HG02970 (cell line): ENCODE results near the gene NT5DC4.

Source experiments
- ATAC-seq: cut with Tn5 transposase; IDR thresholded peaks from one replicate; pipeline ENCODE4 v1.9.1; 2021; ENCODE audit warnings: mild to moderate bottlenecking, moderate library complexity, moderate number of reproducible peaks; ENCODE audit not compliant: unreplicated experiment, low FRiP score

NT5DC4 gene

GRCh38 chr2:112721819-112722522 is 1.2 kb downstream of the NT5DC4 start:
- no peak for ATAC-seq

- no peak for ATAC-seq
These were observed 2.2 kb downstream of the NT5DC4 start for GRCh38 chr2:112722816-112723546.

GRCh38 chr2:112723547-112723940 is 2.7 kb downstream of the NT5DC4 start:
- ATAC-seq, result no peak

GRCh38 chr2:112723995-112724394 is 3.2 kb downstream of the NT5DC4 start:
- no peak for ATAC-seq

- ATAC-seq, result no peak
These were observed 4.0 kb downstream of the NT5DC4 start for GRCh38 chr2:112724591-112725525.

GRCh38 chr2:112725545-112726457 is 5.0 kb downstream of the NT5DC4 start:
- ATAC-seq, result peak; percentile 30

GRCh38 chr2:112726487-112727190 is 5.8 kb downstream of the NT5DC4 start:
- peak; percentile 78 for ATAC-seq

GRCh38 chr2:112727276-112728028 is 6.6 kb downstream of the NT5DC4 start:
- no peak for ATAC-seq

GRCh38 chr2:112728029-112728362 is 7.2 kb downstream of the NT5DC4 start:
- ATAC-seq, result no peak

- ATAC-seq, result no peak
These were observed 7.8 kb downstream of the NT5DC4 start for GRCh38 chr2:112728378-112729175.

GRCh38 chr2:112730216-112730615 is 9.4 kb downstream of the NT5DC4 start:
- ATAC-seq, result no peak

- no peak for ATAC-seq
These were observed 10.0 kb downstream of the NT5DC4 start for GRCh38 chr2:112730791-112731190.

- no peak for ATAC-seq
These were observed 10.7 kb downstream of the NT5DC4 start for GRCh38 chr2:112731479-112731878.

- ATAC-seq, result no peak
These were observed 12.6 kb downstream of the NT5DC4 start for GRCh38 chr2:112733456-112733855.

GRCh38 chr2:112733871-112734270 is 13.1 kb downstream of the NT5DC4 start:
- ATAC-seq, result no peak

- ATAC-seq, result no peak
These were observed 16.9 kb downstream of the NT5DC4 start for GRCh38 chr2:112737542-112738232.

GRCh38 chr2:112740527-112740926 is 19.7 kb downstream of the NT5DC4 start:
- no peak for ATAC-seq
